PFSK-1 (cell line): Measurements from ENCODE around the gene HEG1.

Experiments
- FOXP2 ChIP-seq: optimal IDR thresholded peaks from 2 replicates; pipeline ENCODE3; 2011; ENCODE audit warnings: borderline replicate concordance, control low read depth, inconsistent platforms; ENCODE audit not compliant: insufficient read depth; ENCODE audit errors: extremely low read length, extremely low read depth
- POLR2AphosphoS5 ChIP-seq: IDR thresholded peaks from 2 replicates; pipeline ENCODE4 v1.6.1; 2012; ENCODE audit warnings: low read depth, mild to moderate bottlenecking, control low read depth, low read length, moderate library complexity
- REST ChIP-seq, 2 experiments: IDR thresholded peaks; 2 replicates each; pipeline versions ENCODE4 v1.6.1 to v1.8.0; 2011 to 2012; ENCODE audit warnings: low read depth in 2 of 2, low read length in 2 of 2, control low read depth in 1 of 2, inconsistent platforms in 1 of 2, mild to moderate bottlenecking in 1 of 2, moderate library complexity in 1 of 2; ENCODE audit not compliant: insufficient read depth in 1 of 2
- SIN3A ChIP-seq: IDR thresholded peaks from 2 replicates; pipeline ENCODE4 v1.6.1; 2012; ENCODE audit warnings: mild to moderate bottlenecking, low read length, moderate library complexity, borderline replicate concordance; ENCODE audit not compliant: insufficient read depth
- TAF1 ChIP-seq: IDR thresholded peaks from 2 replicates; pipeline ENCODE4 v1.6.1; 2012; ENCODE audit warnings: low read length, control low read depth, borderline replicate concordance; ENCODE audit not compliant: insufficient read depth

Gene HEG1

GRCh38 chr3:124960105-124960504 lies 95.7 kb downstream of the HEG1 start:
- TF ChIP-seq POLR2AphosphoS5 = no peak
- no peak for TF ChIP-seq TAF1
- TF ChIP-seq REST (IDR thresholded peaks at IDR 0.05; ENCODE audit: insufficient read depth in 1 of 2, low read depth in 2 of 2, low read length in 2 of 2) = no peak
- TF ChIP-seq SIN3A = no peak

GRCh38 chr3:124952282-124952855 lies 103.4 kb downstream of the HEG1 start:
- no peak for TF ChIP-seq FOXP2

GRCh38 chr3:124951511-124952281 lies 104.1 kb downstream of the HEG1 start:
- TF ChIP-seq POLR2AphosphoS5 (no peak), REST (IDR thresholded peaks at IDR 0.05; ENCODE audit: insufficient read depth in 1 of 2, low read depth in 2 of 2, low read length in 2 of 2) (no peak), SIN3A (no peak), FOXP2 (no peak), TAF1 (no peak)

- TF ChIP-seq FOXP2 (no peak), REST (IDR thresholded peaks at IDR 0.05; ENCODE audit: insufficient read depth in 1 of 2, low read depth in 2 of 2, low read length in 2 of 2) (no peak), TAF1 (no peak), POLR2AphosphoS5 (no peak), SIN3A (no peak)
Measured at GRCh38 chr3:124950026-124950425, 105.8 kb downstream of the HEG1 start.

DNA sequence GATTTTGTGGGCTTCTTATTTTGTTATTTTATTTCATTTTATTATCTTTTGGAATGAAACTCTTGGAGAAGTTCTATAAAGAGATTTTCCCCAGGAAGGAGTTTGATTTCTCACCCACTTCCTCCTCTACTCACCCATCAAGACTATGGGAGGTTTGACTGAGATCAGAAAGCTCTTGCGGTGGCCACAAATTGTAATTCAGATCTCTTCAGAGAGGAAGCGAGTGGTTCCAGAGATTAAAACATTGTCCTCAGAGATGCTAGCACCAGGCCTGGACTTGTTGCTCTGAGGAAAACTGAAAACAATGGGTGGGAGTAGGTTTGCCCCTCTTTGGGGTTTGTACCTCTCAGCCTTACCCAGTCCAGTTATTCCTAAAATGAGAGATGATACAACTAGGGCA lies 113.2 kb downstream of the HEG1 start:
- no peak for TF ChIP-seq REST (IDR thresholded peaks at IDR 0.05; ENCODE audit: insufficient read depth in 1 of 2, low read depth in 2 of 2, low read length in 2 of 2)
- no peak for TF ChIP-seq POLR2AphosphoS5
- no peak for TF ChIP-seq FOXP2
- no peak for TF ChIP-seq SIN3A
- no peak for TF ChIP-seq TAF1
